ENCODE results near the gene KCNK7. TPM values are rescaled to one million over a fixed set of nuclear protein-coding genes. Genes with fewer than 3 reads are reported as not detected.

Gene KCNK7
- total RNA-seq, 1 experiment from 2014 or later = not detected

- in situ Hi-C loops (cut with HindIII; ENCODE audit: low sequenced_read_pairs) = no loop called here
- DNase-seq (ENCODE audit: low spot score) = no peak
Observed at GRCh38 chr11:65551572-65552387, 43.8 kb downstream of the KCNK7 start.

GRCh38 chr11:65549096-65549495, 46.5 kb downstream of the KCNK7 start:
- in situ Hi-C loops (cut with HindIII; ENCODE audit: low sequenced_read_pairs) = no loop called here
- no peak for DNase-seq (ENCODE audit: low spot score)

GRCh38 chr11:65548395-65548794, 47.2 kb downstream of the KCNK7 start:
- in situ Hi-C loops (cut with HindIII; ENCODE audit: low sequenced_read_pairs) = no loop called here
- no peak for DNase-seq (ENCODE audit: low spot score)

- in situ Hi-C loops (cut with HindIII; ENCODE audit: low sequenced_read_pairs) = no loop called here
- DNase-seq (ENCODE audit: low spot score) = no peak
Observed at GRCh38 chr11:65547446-65548125, 48.0 kb downstream of the KCNK7 start.

- DNase-seq (ENCODE audit: low spot score) = peak; percentile 72
- in situ Hi-C loops (cut with HindIII; ENCODE audit: low sequenced_read_pairs) = no loop called here
Observed at GRCh38 chr11:65546217-65546958, 49.2 kb downstream of the KCNK7 start.

- DNase-seq (ENCODE audit: low spot score) = no peak
- in situ Hi-C loops (cut with HindIII; ENCODE audit: low sequenced_read_pairs) = no loop called here
Observed at GRCh38 chr11:65545853-65546216, 49.8 kb downstream of the KCNK7 start.

Other genes with a start within 250 kb of the KCNK7 start
- gene TIGD3, start 241.0 kb downstream of the KCNK7 start, total RNA-seq (2014; rRNA removed; shearing (Covaris generic)) = 0.12 and 1.9 TPM in 2 replicates
- 1.1 TPM in 1 of 2 replicates, not detected in the other for gene SLC25A45, start 213.2 kb downstream of the KCNK7 start, total RNA-seq (2014; rRNA removed; shearing (Covaris generic))
- 31.1 and 40.1 TPM in 2 replicates for gene FRMD8, start 209.2 kb downstream of the KCNK7 start, total RNA-seq (2014; rRNA removed; shearing (Covaris generic))
- 4.4 and 12.4 TPM in 2 replicates for gene NEAT1, start 173.0 kb downstream of the KCNK7 start, total RNA-seq (2014; rRNA removed; shearing (Covaris generic))
- 166 and 288 TPM in 2 replicates for gene MALAT1, start 96.8 kb downstream of the KCNK7 start, total RNA-seq (2014; rRNA removed; shearing (Covaris generic))
- 77.6 and 80.4 TPM in 2 replicates for gene SCYL1, start 70.7 kb downstream of the KCNK7 start, total RNA-seq (2014; rRNA removed; shearing (Covaris generic))
- 32.5 and 53.2 TPM in 2 replicates for gene LTBP3, start 37.4 kb downstream of the KCNK7 start, total RNA-seq (2014; rRNA removed; shearing (Covaris generic))
- 72.3 and 72.7 TPM in 2 replicates for gene ZNRD2, start 25.3 kb downstream of the KCNK7 start, total RNA-seq (2014; rRNA removed; shearing (Covaris generic))
- 28.1 and 58.6 TPM in 2 replicates for gene FAM89B, start 23.3 kb downstream of the KCNK7 start, total RNA-seq (2014; rRNA removed; shearing (Covaris generic))
- gene EHBP1L1, start 19.7 kb downstream of the KCNK7 start, total RNA-seq (2014; rRNA removed; shearing (Covaris generic)) = 8.7 and 16.5 TPM in 2 replicates
- gene MAP3K11, start 18.4 kb upstream of the KCNK7 start, total RNA-seq (2014; rRNA removed; shearing (Covaris generic)) = 32.6 and 34.3 TPM in 2 replicates
- gene PCNX3, start 20.0 kb upstream of the KCNK7 start, total RNA-seq (2014; rRNA removed; shearing (Covaris generic)) = 27.4 and 29.0 TPM in 2 replicates
- gene SIPA1, start 42.3 kb upstream of the KCNK7 start, total RNA-seq (2014; rRNA removed; shearing (Covaris generic)) = 22.5 and 25.2 TPM in 2 replicates
- 29.7 and 38.0 TPM in 2 replicates for gene RELA, start 67.1 kb upstream of the KCNK7 start, total RNA-seq (2014; rRNA removed; shearing (Covaris generic))
- 66.3 and 71.4 TPM in 2 replicates for gene KAT5, start 116.5 kb upstream of the KCNK7 start, total RNA-seq (2014; rRNA removed; shearing (Covaris generic))
- gene RNASEH2C, start 125.0 kb upstream of the KCNK7 start, total RNA-seq (2014; rRNA removed; shearing (Covaris generic)) = 86.2 and 132 TPM in 2 replicates
- gene AP5B1, start 185.2 kb upstream of the KCNK7 start, total RNA-seq (2014; rRNA removed; shearing (Covaris generic)) = 15.7 and 20.6 TPM in 2 replicates
- gene OVOL1, start 191.3 kb upstream of the KCNK7 start, total RNA-seq (2014; rRNA removed; shearing (Covaris generic)) = not detected in 2 replicates
- gene SNX32, start 238.2 kb upstream of the KCNK7 start, total RNA-seq (2014; rRNA removed; shearing (Covaris generic)) = not detected in 2 replicates

Measured in G401 (cell line).